WTC11 (cell line): ENCODE measurements around the gene GAB1. TPM values are rescaled to one million over a fixed set of nuclear protein-coding genes. Genes with fewer than 3 reads are reported as not detected.

Experiments used
- ATAC-seq: fragments of 200-7000 bp; cut with Tn5 transposase; 2 replicates; pipeline ENCODE4 v1.10.0; 2021; ENCODE audit warnings: mild to moderate bottlenecking, moderate library complexity
- CTCF ChIA-PET: fragments of 300-600 bp; sonication (Branson Sonifier 250); formaldehyde crosslinking; loops from one replicate; lab custom pipeline; 2021; ENCODE audit warnings: antibody characterized with exemption; lab: Charles Lee
- POLR2A ChIA-PET: fragments of 350-600 bp; sonication (Branson Sonifier 250); formaldehyde crosslinking; loops from one replicate; lab custom pipeline; 2021; ENCODE audit warnings: antibody characterized with exemption; lab: Charles Lee
- DNase-seq: peaks from one replicate; pipeline ENCODE4 v3.0.0; 2021; ENCODE audit warnings: low spot score
- H3K27ac Mint-ChIP-seq: 2 replicates; pipeline ENCODE4 v1.8.0; 2021; ENCODE audit warnings: mixed read lengths
- H3K27me3 Mint-ChIP-seq: 2 replicates; pipeline ENCODE4 v1.8.0; 2021; ENCODE audit warnings: low read depth, mild to moderate bottlenecking, moderate library complexity, mixed read lengths
- H3K36me3 Mint-ChIP-seq: 2 replicates; pipeline ENCODE4 v1.8.0; 2021; ENCODE audit warnings: mixed read lengths
- H3K4me1 Mint-ChIP-seq: 2 replicates; pipeline ENCODE4 v1.8.0; 2022; ENCODE audit warnings: mixed read lengths
- H3K4me3 Mint-ChIP-seq: 2 replicates; pipeline ENCODE4 v1.8.0; 2021; ENCODE audit warnings: mild to moderate bottlenecking, moderate library complexity, mixed read lengths
- H3K9me3 Mint-ChIP-seq: 2 replicates; pipeline ENCODE4 v1.8.0; 2021; ENCODE audit warnings: mixed read lengths
- ATF2 ChIP-seq: sonication (generic); formaldehyde crosslinking; IDR thresholded peaks from 2 replicates; pipeline ENCODE4 v1.8.1; 2022; ENCODE audit warnings: low read depth, missing genetic modification reagents, borderline replicate concordance
- CREM ChIP-seq: sonication (generic); formaldehyde crosslinking; IDR thresholded peaks from 2 replicates; pipeline ENCODE4 v1.8.1; 2022; ENCODE audit warnings: mild to moderate bottlenecking, missing genetic modification reagents, moderate library complexity
- E2F4 ChIP-seq: sonication (generic); formaldehyde crosslinking; IDR thresholded peaks from 2 replicates; pipeline ENCODE4 v1.8.1; 2022; ENCODE audit warnings: low read depth, mild to moderate bottlenecking, moderate library complexity, missing genetic modification reagents, borderline replicate concordance
- ERG ChIP-seq: fragments of 250-450 bp; sonication (Bioruptor Pico); IDR thresholded peaks from 2 replicates; pipeline ENCODE4 v1.8.0; 2021; ENCODE audit warnings: mild to moderate bottlenecking
- FOXJ3 ChIP-seq: sonication (generic); formaldehyde crosslinking; IDR thresholded peaks from 2 replicates; pipeline ENCODE4 v1.9.0; 2021; ENCODE audit warnings: missing genetic modification reagents, mild to moderate bottlenecking, borderline replicate concordance
- HMGA2 ChIP-seq: fragments of 250-450 bp; sonication (Bioruptor Pico); IDR thresholded peaks from 2 replicates; pipeline ENCODE4 v1.4.0; 2021; ENCODE audit warnings: mild to moderate bottlenecking, moderate library complexity
- HMGXB4 ChIP-seq: sonication (generic); formaldehyde crosslinking; IDR thresholded peaks from 2 replicates; pipeline ENCODE4 v1.8.1; 2023; ENCODE audit warnings: mild to moderate bottlenecking, moderate library complexity, missing genetic modification reagents
- KAT7 ChIP-seq: sonication (generic); formaldehyde crosslinking; IDR thresholded peaks from 2 replicates; pipeline ENCODE4 v1.8.1; 2023; ENCODE audit warnings: missing genetic modification reagents, mild to moderate bottlenecking, borderline replicate concordance
- NFATC4 ChIP-seq: fragments of 250-450 bp; sonication (Bioruptor Pico); IDR thresholded peaks from 2 replicates; pipeline ENCODE4 v1.9.0; 2021; ENCODE audit warnings: mild to moderate bottlenecking
- OVOL2 ChIP-seq: fragments of 250-450 bp; sonication (Bioruptor Pico); IDR thresholded peaks from 2 replicates; pipeline ENCODE4 v1.9.0; 2021; ENCODE audit warnings: mild to moderate bottlenecking, borderline replicate concordance
- PREB ChIP-seq: sonication (generic); formaldehyde crosslinking; IDR thresholded peaks from 2 replicates; pipeline ENCODE4 v1.8.1; 2022; ENCODE audit warnings: mild to moderate bottlenecking, missing genetic modification reagents, moderate library complexity, borderline replicate concordance
- SMAD3 ChIP-seq: sonication (generic); formaldehyde crosslinking; IDR thresholded peaks from 2 replicates; pipeline ENCODE4 v1.8.0; 2022; ENCODE audit warnings: missing genetic modification reagents, mild to moderate bottlenecking, borderline replicate concordance
- SMAD4 ChIP-seq: sonication (generic); formaldehyde crosslinking; IDR thresholded peaks from 2 replicates; pipeline ENCODE4 v1.8.0; 2022; ENCODE audit warnings: mild to moderate bottlenecking, missing genetic modification reagents
- SP1 ChIP-seq: sonication (generic); formaldehyde crosslinking; conservative IDR thresholded peaks from 2 replicates; pipeline ENCODE4 v1.8.1; 2022; ENCODE audit warnings: missing genetic modification reagents
- ZBTB21 ChIP-seq: sonication (generic); formaldehyde crosslinking; IDR thresholded peaks from 2 replicates; pipeline ENCODE4 v1.8.1; 2023; ENCODE audit warnings: mild to moderate bottlenecking, missing genetic modification reagents, borderline replicate concordance
- ZBTB43 ChIP-seq: sonication (generic); formaldehyde crosslinking; IDR thresholded peaks from 2 replicates; pipeline ENCODE4 v1.8.1; 2023; ENCODE audit warnings: mild to moderate bottlenecking, missing genetic modification reagents
- ZMAT4 ChIP-seq: fragments of 250-450 bp; sonication (Bioruptor Pico); IDR thresholded peaks from 2 replicates; pipeline ENCODE4 v1.9.0; 2021; ENCODE audit warnings: mild to moderate bottlenecking
- ZNF416 ChIP-seq: fragments of 250-450 bp; sonication (Bioruptor Pico); IDR thresholded peaks from 2 replicates; pipeline ENCODE4 v1.9.0; 2021; ENCODE audit warnings: mild to moderate bottlenecking, inconsistent platforms
- ZSCAN18 ChIP-seq: fragments of 250-450 bp; sonication (Bioruptor Pico); IDR thresholded peaks from 2 replicates; pipeline ENCODE4 v2.1.2; 2022; ENCODE audit warnings: mild to moderate bottlenecking, moderate library complexity
- total RNA-seq: library from RNA; stranded (reverse); gene quantifications from 3 replicates; pipeline ENCODE4 v1.2.3, GENCODE V29; 2021

GAB1 gene
- total RNA-seq, 1 experiment from 2014 or later, result 17.4 TPM

GRCh38 chr4:143411527-143412419, 75.1 kb downstream of the GAB1 start:
- CTCF ChIA-PET, result no interaction called here
- TF ChIP-seq SMAD3, result no peak
- no peak for TF ChIP-seq FOXJ3
- TF ChIP-seq ERG (CRISPR knock-in tag), result no peak
- no peak for TF ChIP-seq PREB (CRISPR knock-in tag)
- no peak for TF ChIP-seq ATF2 (CRISPR knock-in tag)
- TF ChIP-seq OVOL2 (CRISPR knock-in tag), result no peak
- TF ChIP-seq SMAD4 (CRISPR knock-in tag), result no peak
- TF ChIP-seq E2F4, result no peak
- no peak for TF ChIP-seq HMGXB4 (CRISPR knock-in tag)
- no peak for TF ChIP-seq ZNF416
- TF ChIP-seq ZMAT4, result no peak
- no peak for TF ChIP-seq ZSCAN18 (CRISPR knock-in tag)
- no peak for TF ChIP-seq NFATC4 (CRISPR knock-in tag)
- no peak for TF ChIP-seq SP1 (CRISPR knock-in tag)
- no peak for TF ChIP-seq KAT7 (CRISPR knock-in tag)
- TF ChIP-seq ZBTB21 (CRISPR knock-in tag), result no peak
- TF ChIP-seq HMGA2 (CRISPR knock-in tag), result no peak
- no peak for TF ChIP-seq CREM (CRISPR knock-in tag)
- TF ChIP-seq ZBTB43 (CRISPR knock-in tag), result no peak
- ATAC-seq (no peak), DNase-seq (no peak)
- Mint-ChIP-seq H3K36me3 (peaks cover 6% of the 10 kb centered on the region; the same call in 1 of the 2 replicates), H3K27me3 (no peaks in the 10 kb centered on the region), H3K9me3 (no peaks in the 10 kb centered on the region), H3K4me3 (no peak overlapping the region), H3K27ac (no peak overlapping the region), H3K4me1 (peaks cover 33% of the 10 kb centered on the region)
- POLR2A ChIA-PET, result interaction anchor here (0.8 kb wide), 1 partner anchor 101 kb away, joined by 3 read pairs; no protein-coding TSS in a partner anchor
